KMS-11 (cell line): ENCODE data around the gene PTGDR2.

ENCODE experiments used
- H2AFZ ChIP-seq: fragments of 200-600 bp; sonication (generic); 2 replicates; pipeline ENCODE4 v1.6.1; 2016; ENCODE audit warnings: antibody characterized with exemption, mixed run types, low read depth
- H3K27ac ChIP-seq: fragments of 200-600 bp; sonication (generic); 2 replicates; pipeline ENCODE4 v1.6.1; 2016; ENCODE audit warnings: mild to moderate bottlenecking, mixed run types
- H3K27me3 ChIP-seq: fragments of 200-600 bp; sonication (generic); 2 replicates; pipeline ENCODE4 v1.6.1; 2017; ENCODE audit warnings: mild to moderate bottlenecking, low read depth, mixed run types, moderate library complexity; ENCODE audit not compliant: insufficient read depth
- H3K36me3 ChIP-seq: fragments of 200-600 bp; sonication (generic); 2 replicates; pipeline ENCODE4 v1.6.1; 2017; ENCODE audit warnings: mild to moderate bottlenecking, mixed run types; ENCODE audit not compliant: insufficient read depth
- H3K4me1 ChIP-seq: fragments of 200-600 bp; sonication (generic); 2 replicates; pipeline ENCODE4 v1.6.1; 2016; ENCODE audit warnings: mild to moderate bottlenecking, low read depth, mixed run types; ENCODE audit not compliant: poor library complexity, severe bottlenecking
- H3K4me2 ChIP-seq: fragments of 200-600 bp; sonication (generic); 2 replicates; pipeline ENCODE4 v1.7.0; 2016; ENCODE audit warnings: mild to moderate bottlenecking, mixed run types
- H3K4me3 ChIP-seq: fragments of 200-600 bp; sonication (generic); IDR thresholded peaks from 2 replicates; pipeline ENCODE4 v1.6.1; 2017; ENCODE audit warnings: low read depth, low read length, mixed read lengths; ENCODE audit not compliant: insufficient read depth
- H3K79me2 ChIP-seq: fragments of 200-600 bp; sonication (generic); 2 replicates; pipeline ENCODE4 v1.6.1; 2016; ENCODE audit warnings: low read depth, mixed run types; ENCODE audit not compliant: insufficient read depth
- H3K9ac ChIP-seq: fragments of 200-600 bp; sonication (generic); 2 replicates; pipeline ENCODE4 v1.6.1; 2016; ENCODE audit warnings: mild to moderate bottlenecking, mixed run types
- H4K20me1 ChIP-seq: fragments of 200-600 bp; sonication (generic); 2 replicates; pipeline ENCODE4 v1.6.1; 2016; ENCODE audit warnings: mild to moderate bottlenecking, mixed run types; ENCODE audit not compliant: insufficient read depth
- TF ChIP-seq, protein P1 (sequence below): fragments of 200-600 bp; sonication (generic); conservative IDR thresholded peaks from 2 replicates; pipeline ENCODE4 v1.6.1; 2017; ENCODE audit warnings: low read depth, mild to moderate bottlenecking, antibody characterized with exemption, low read length, moderate library complexity, mixed read lengths

PTGDR2 gene

DNA sequence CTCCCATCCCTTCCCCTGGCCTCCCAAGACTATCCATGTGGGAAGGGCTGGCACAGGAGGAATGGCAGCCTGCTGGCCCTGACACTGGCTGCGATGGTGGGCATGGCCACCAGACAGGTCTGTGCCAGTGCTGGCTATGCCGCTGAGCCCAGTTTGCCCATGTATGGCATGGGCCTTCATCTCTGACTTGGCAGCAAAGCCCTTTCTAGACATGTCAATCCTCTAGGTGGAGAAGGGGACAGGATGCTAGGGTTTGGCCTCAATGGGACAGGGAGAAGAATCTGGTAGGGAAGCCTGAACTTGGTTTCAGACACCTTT lies 20.4 kb upstream of the PTGDR2 start:
- no peaks in the 10 kb centered on the region for H3K79me2 ChIP-seq
- H3K4me1 ChIP-seq, result peaks cover 21% of the 10 kb centered on the region
- TF ChIP-seq, protein P1, sequence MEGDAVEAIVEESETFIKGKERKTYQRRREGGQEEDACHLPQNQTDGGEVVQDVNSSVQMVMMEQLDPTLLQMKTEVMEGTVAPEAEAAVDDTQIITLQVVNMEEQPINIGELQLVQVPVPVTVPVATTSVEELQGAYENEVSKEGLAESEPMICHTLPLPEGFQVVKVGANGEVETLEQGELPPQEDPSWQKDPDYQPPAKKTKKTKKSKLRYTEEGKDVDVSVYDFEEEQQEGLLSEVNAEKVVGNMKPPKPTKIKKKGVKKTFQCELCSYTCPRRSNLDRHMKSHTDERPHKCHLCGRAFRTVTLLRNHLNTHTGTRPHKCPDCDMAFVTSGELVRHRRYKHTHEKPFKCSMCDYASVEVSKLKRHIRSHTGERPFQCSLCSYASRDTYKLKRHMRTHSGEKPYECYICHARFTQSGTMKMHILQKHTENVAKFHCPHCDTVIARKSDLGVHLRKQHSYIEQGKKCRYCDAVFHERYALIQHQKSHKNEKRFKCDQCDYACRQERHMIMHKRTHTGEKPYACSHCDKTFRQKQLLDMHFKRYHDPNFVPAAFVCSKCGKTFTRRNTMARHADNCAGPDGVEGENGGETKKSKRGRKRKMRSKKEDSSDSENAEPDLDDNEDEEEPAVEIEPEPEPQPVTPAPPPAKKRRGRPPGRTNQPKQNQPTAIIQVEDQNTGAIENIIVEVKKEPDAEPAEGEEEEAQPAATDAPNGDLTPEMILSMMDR, result no peak
- no peak overlapping the region for H3K27ac ChIP-seq
- H3K9ac ChIP-seq, result no peak overlapping the region
- H4K20me1 ChIP-seq, result no peaks in the 10 kb centered on the region
- no peaks in the 10 kb centered on the region for H3K36me3 ChIP-seq
- no peak overlapping the region for H3K4me2 ChIP-seq
- no peaks in the 10 kb centered on the region for H3K27me3 ChIP-seq
- no peak overlapping the region for H3K4me3 ChIP-seq
- no peak overlapping the region for H2AFZ ChIP-seq

DNA sequence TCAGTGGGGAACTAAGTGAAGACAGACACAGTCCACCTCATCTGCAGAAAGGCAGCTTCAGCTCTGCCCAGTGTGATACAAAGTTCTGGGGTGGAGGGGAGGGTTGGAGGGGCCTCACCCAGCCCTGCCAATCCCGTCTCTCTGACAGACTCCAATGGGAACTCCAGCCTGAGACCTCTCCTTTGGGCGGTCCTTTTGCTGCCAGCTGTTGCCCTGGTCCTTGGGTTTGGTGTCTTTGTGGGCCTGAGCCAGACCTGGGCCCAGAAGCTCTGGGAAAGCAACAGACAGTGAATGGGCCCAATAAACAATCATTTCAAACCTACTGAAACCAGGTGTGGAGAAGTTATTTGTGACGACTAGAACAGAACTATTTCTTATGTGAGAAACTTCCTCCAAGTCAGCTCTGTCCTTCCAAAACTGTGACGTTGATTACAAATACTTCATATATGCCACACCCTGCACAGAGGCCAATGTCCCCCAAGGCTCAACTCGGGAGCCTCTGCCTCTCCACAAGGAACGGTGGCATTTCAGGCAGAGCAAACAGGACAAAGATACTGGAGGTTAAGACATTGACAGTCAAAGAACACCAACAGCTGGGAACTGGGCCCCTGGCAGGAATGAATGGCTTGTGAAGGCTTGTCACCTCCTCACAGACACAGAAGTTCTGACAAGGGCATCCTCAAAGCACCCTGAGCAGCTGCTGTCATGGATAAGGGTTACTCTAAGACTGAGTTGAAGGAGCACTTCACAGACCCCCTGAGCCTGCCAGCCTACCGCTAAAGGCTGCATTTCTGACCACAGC lies 19.8 kb upstream of the PTGDR2 start:
- Histone ChIP-seq H3K27me3 (no peaks in the 10 kb centered on the region), H2AFZ (no peak overlapping the region), H3K4me1 (peaks cover 27% of the 10 kb centered on the region), H4K20me1 (no peaks in the 10 kb centered on the region), H3K4me3 (no peak overlapping the region), H3K4me2 (no peak overlapping the region), H3K79me2 (no peaks in the 10 kb centered on the region), H3K27ac (no peak overlapping the region), H3K36me3 (no peaks in the 10 kb centered on the region), H3K9ac (no peak overlapping the region)
- TF ChIP-seq, protein P1, result no peak

GRCh38 chr11:60874421-60875365 lies 18.9 kb upstream of the PTGDR2 start:
- peaks cover 35% of the 10 kb centered on the region for H3K4me1 ChIP-seq
- H3K4me3 ChIP-seq, result no peak overlapping the region
- no peak overlapping the region for H2AFZ ChIP-seq
- no peaks in the 10 kb centered on the region for H3K79me2 ChIP-seq
- TF ChIP-seq, protein P1, result no peak
- H3K9ac ChIP-seq, result no peak overlapping the region
- H3K4me2 ChIP-seq, result no peak overlapping the region
- H3K27me3 ChIP-seq, result no peaks in the 10 kb centered on the region
- no peak overlapping the region for H3K27ac ChIP-seq
- H3K36me3 ChIP-seq, result no peaks in the 10 kb centered on the region
- no peaks in the 10 kb centered on the region for H4K20me1 ChIP-seq

DNA sequence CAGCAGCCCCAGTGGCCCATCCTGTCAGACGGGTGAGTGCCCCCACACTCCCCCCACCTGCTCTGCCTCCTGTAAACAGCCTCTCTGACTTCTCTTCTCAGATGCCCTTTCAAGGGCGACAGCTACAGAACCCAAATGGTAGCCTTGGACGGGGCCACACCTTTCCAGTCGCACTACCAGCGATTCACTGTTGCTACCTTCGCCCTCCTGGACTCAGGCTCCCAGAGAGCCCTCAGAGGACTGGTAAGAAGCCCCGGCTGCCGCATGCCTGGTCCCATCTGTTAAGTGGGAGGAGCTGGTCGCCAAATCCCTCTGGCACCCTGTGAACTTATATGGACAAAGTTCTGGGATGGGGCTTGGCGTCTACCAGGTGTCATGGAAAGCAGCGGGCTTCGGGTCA lies 17.8 kb upstream of the PTGDR2 start:
- Histone ChIP-seq H3K4me2 (no peak overlapping the region), H3K27ac (no peak overlapping the region), H3K4me1 (peaks cover 37% of the 10 kb centered on the region), H4K20me1 (no peaks in the 10 kb centered on the region), H3K36me3 (no peaks in the 10 kb centered on the region), H3K9ac (no peak overlapping the region), H3K79me2 (no peaks in the 10 kb centered on the region), H3K4me3 (no peak overlapping the region), H3K27me3 (no peaks in the 10 kb centered on the region), H2AFZ (no peak overlapping the region)
- TF ChIP-seq, protein P1, result no peak
